Small intestine (tissue), 7 donors: Measurements from ENCODE around the gene BMPR1A. TPM values are rescaled to one million over a fixed set of nuclear protein-coding genes. Genes with fewer than 3 reads are reported as not detected.
A peak's percentile ranks its signal among the peaks of the same experiment; 100 is the strongest.
"Not testable (repeated sequence)": the region's sequence is repeated elsewhere in the genome, so short reads cannot be mapped to it uniquely, and the experiment has no call there.

Source experiments
- DNase-seq, 2 donors: peaks; one replicate each; pipeline versions ENCODE4 v3.0.0 to v3.0.0-alpha.2; 2013
- FAIRE-seq: peaks from 2 replicates; lab custom pipeline; 2012; peaks lifted over from hg19 to GRCh38; lab: Jason Lieb, UNC
- H3K27ac ChIP-seq, 3 donors: one replicate each; pipeline ENCODE4 v1.5.1; 2013; ENCODE audit warnings: low read length in 2 of 3, mild to moderate bottlenecking in 2 of 3, control low read depth in 1 of 3, inconsistent platforms in 1 of 3, low read depth in 1 of 3, moderate library complexity in 1 of 3
- H3K27me3 ChIP-seq, 3 donors: one replicate each; pipeline ENCODE4 v1.6.1; 2013; ENCODE audit warnings: low read length in 3 of 3, inconsistent platforms in 1 of 3; ENCODE audit not compliant: control insufficient read depth in 3 of 3, insufficient read depth in 3 of 3
- H3K36me3 ChIP-seq, 3 donors: one replicate each; pipeline ENCODE4 v1.6.1; 2013; ENCODE audit warnings: low read length in 3 of 3, inconsistent platforms in 1 of 3, low read depth in 1 of 3, mild to moderate bottlenecking in 1 of 3, moderate library complexity in 1 of 3; ENCODE audit not compliant: control insufficient read depth in 3 of 3, insufficient read depth in 2 of 3
- H3K4me1 ChIP-seq, 3 donors: one replicate each; pipeline ENCODE4 v1.6.1; 2013; ENCODE audit warnings: low read length in 2 of 3, inconsistent platforms in 1 of 3, low read depth in 1 of 3, mild to moderate bottlenecking in 1 of 3, moderate library complexity in 1 of 3; ENCODE audit not compliant: control insufficient read depth in 3 of 3, insufficient read depth in 2 of 3
- H3K4me3 ChIP-seq, 3 donors: one replicate each; pipeline ENCODE4 v1.5.1; 2013; ENCODE audit warnings: low read length in 3 of 3, control low read depth in 1 of 3, inconsistent platforms in 1 of 3, low read depth in 1 of 3, mild to moderate bottlenecking in 1 of 3, moderate library complexity in 1 of 3
- H3K9me3 ChIP-seq, 2 donors: one replicate each; pipeline ENCODE4 v1.6.1; 2013; ENCODE audit warnings: low read depth in 1 of 2, low read length in 1 of 2; ENCODE audit not compliant: control insufficient read depth in 2 of 2, insufficient read depth in 1 of 2
- WGBS, 3 donors: extraction: QIAGEN DNeasy Blood & Tissue Kit; methylation state at CpG; one replicate each; pipeline ENCODE4 v1.1.7; 2013; 5-methylcytosine and 5-hydroxymethylcytosine counted together
- polyA plus RNA-seq, 4 donors: library from polyadenylated mRNA; stranded (reverse) in 3 of 4; unstranded in 1 of 4; fragments of 200-250 nt in 3 of 4; fragments of 120-200 nt in 1 of 4; gene quantifications; one replicate each; pipeline versions ENCODE4 v1.2.1 to v1.2.3, GENCODE V29; 2013
- donor health status: healthy with polysubstance abuse.
- donor health status: control.
- donor health status: control.
- donor health status: Bipolar disorder and iron deficiency.
- donor health status: healthy.

The BMPR1A gene
- polyA plus RNA-seq, 4 donors = 3.4 to 40.2 (median 9.8) TPM

GRCh38 chr10:86978457-86978856 is 222.0 kb downstream of the BMPR1A start:
- not testable (repeated sequence) for H3K27me3 ChIP-seq, H3K4me1 ChIP-seq, H3K9me3 ChIP-seq, H3K4me3 ChIP-seq, DNase-seq, FAIRE-seq, H3K36me3 ChIP-seq, H3K27ac ChIP-seq
- WGBS, 3 donors = 65 to 85% (median 77%) methylated on average over 3 of the region's 3 CpGs

- Histone ChIP-seq H3K27ac (peak overlapping the region in 2 of 3 donors; percentile 7 to 14), H3K36me3 (no peaks in the 10 kb centered on the region), H3K4me3 (no peak overlapping the region), H3K27me3 (no peaks in the 10 kb centered on the region), H3K4me1 (peaks cover 0 to 6% (median 4%) of the 10 kb centered on the region in 3 donors), H3K9me3 (no peaks in the 10 kb centered on the region)
- no peak for FAIRE-seq
- WGBS, 3 donors = 74 to 83% (median 80%) methylated on average over 4 of the region's 4 CpGs
- DNase-seq = no peak
Observed at GRCh38 chr10:86979296-86979818, 222.9 kb downstream of the BMPR1A start.

GRCh38 chr10:86979977-86980448 is 223.6 kb downstream of the BMPR1A start:
- Histone ChIP-seq H3K4me3 (no peak overlapping the region), H3K9me3 (no peaks in the 10 kb centered on the region), H3K27ac (peak overlapping the region in 2 of 3 donors; percentile 48 to 73), H3K36me3 (no peaks in the 10 kb centered on the region), H3K4me1 (peaks cover 0 to 6% (median 4%) of the 10 kb centered on the region in 3 donors), H3K27me3 (no peaks in the 10 kb centered on the region)
- peak in 1 of 2 donors; percentile 85 for DNase-seq
- WGBS, 3 donors = 10 to 20% (median 18%) methylated on average over 3 of the region's 3 CpGs
- no peak for FAIRE-seq

- not testable (repeated sequence) for FAIRE-seq
- WGBS, 3 donors = 54 to 70% (median 66%) methylated on average over 6 of the region's 6 CpGs
Observed at GRCh38 chr10:86981020-86981419, 224.6 kb downstream of the BMPR1A start.

GRCh38 chr10:86981716-86982115 is 225.3 kb downstream of the BMPR1A start:
- 86 to 94% (median 91%) methylated on average over 5 of the region's 5 CpGs for WGBS, 3 donors
- DNase-seq (no peak), FAIRE-seq (no peak)
- H3K27me3 ChIP-seq = no peaks in the 10 kb centered on the region
- H3K36me3 ChIP-seq = no peaks in the 10 kb centered on the region
- no peaks in the 10 kb centered on the region for H3K9me3 ChIP-seq
- H3K27ac ChIP-seq = no peak overlapping the region
- H3K4me1 ChIP-seq = peaks cover 0 to 6% (median 4%) of the 10 kb centered on the region in 3 donors
- H3K4me3 ChIP-seq = no peak overlapping the region

More at GRCh38 chr10:86981020-86981419, 224.6 kb downstream of the BMPR1A start:
- not testable (repeated sequence) for H3K9me3 ChIP-seq, H3K27ac ChIP-seq, DNase-seq, H3K27me3 ChIP-seq, H3K4me3 ChIP-seq, H3K4me1 ChIP-seq, H3K36me3 ChIP-seq

Other genes starting within 250 kb of the BMPR1A start
- 10 to 100 TPM; 15.7 to 35.5 (median 18.4) TPM for gene WAPL, start 234.8 kb upstream of the BMPR1A start, polyA plus RNA-seq
- under 1 TPM in 1 of 4 donors, not detected in 3; 0.07 TPM for gene OPN4, start 102.1 kb upstream of the BMPR1A start, polyA plus RNA-seq
- 1 to 10 TPM in 3 of 4 donors, under 1 TPM in 1; 0.45 to 2.2 (median 1.4) TPM for gene LDB3, start 88.1 kb upstream of the BMPR1A start, polyA plus RNA-seq
- 10 to 100 TPM in 1 of 4 donors, 1 to 10 TPM in 2, under 1 TPM in 1; 0.45 to 20.8 (median 3.3) TPM for gene MMRN2, start 201.0 kb downstream of the BMPR1A start, polyA plus RNA-seq
- gene SNCG, start 202.0 kb downstream of the BMPR1A start, polyA plus RNA-seq = 10 to 100 TPM in 1 of 4 donors, 1 to 10 TPM in 3; 2.4 to 44.8 (median 3.3) TPM
- gene ADIRF, start 211.9 kb downstream of the BMPR1A start, polyA plus RNA-seq = 1,000 to 10,000 TPM in 1 of 4 donors, 100 to 1,000 TPM in 2, 1 to 10 TPM in 1; 2.9 to 1,065 (median 471) TPM